Esophagus squamous epithelium (tissue), 4 donors: ENCODE measurements around the gene ELK1.

ENCODE experiments used
- POLR2A ChIP-seq, 4 donors: fragments of 450-650 bp; IDR thresholded peaks; one replicate each; pipeline ENCODE4 v1.6.1; 2017; ENCODE audit warnings: antibody characterized with exemption in 4 of 4, mild to moderate bottlenecking in 4 of 4, moderate library complexity in 3 of 4
- TF ChIP-seq, protein P1 (sequence below), 6 experiments: fragments of 450-650 bp in 4 of 6; fragments of 200-600 bp in 2 of 6; sonication (generic) in 2 of 6; IDR thresholded peaks; one replicate each; pipeline ENCODE4 v1.5.1; 2016 to 2019; ENCODE audit warnings: antibody characterized with exemption in 6 of 6, mild to moderate bottlenecking in 4 of 6, moderate library complexity in 4 of 6

DNA sequence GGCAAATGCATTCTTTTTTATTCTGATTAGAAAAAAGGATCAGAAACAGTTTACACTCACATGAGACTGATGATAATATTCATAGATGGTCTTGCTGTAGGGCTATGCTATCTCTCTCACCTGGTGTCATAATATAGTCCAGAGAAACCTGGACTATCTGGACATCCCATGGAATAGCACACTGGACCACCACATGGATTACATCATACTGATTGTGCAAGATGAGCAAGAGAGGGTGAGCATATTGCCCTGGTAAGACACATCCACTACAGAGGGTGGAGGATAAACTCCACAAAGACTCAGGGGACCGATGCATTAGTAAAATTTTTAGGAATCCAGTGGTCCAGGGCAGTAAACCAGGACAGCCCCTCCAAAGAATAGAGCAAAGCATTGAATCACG lies 38.9 kb downstream of the ELK1 start:
- TF ChIP-seq POLR2A (IDR thresholded peaks at IDR 0.05), result no peak
- TF ChIP-seq, protein P1, sequence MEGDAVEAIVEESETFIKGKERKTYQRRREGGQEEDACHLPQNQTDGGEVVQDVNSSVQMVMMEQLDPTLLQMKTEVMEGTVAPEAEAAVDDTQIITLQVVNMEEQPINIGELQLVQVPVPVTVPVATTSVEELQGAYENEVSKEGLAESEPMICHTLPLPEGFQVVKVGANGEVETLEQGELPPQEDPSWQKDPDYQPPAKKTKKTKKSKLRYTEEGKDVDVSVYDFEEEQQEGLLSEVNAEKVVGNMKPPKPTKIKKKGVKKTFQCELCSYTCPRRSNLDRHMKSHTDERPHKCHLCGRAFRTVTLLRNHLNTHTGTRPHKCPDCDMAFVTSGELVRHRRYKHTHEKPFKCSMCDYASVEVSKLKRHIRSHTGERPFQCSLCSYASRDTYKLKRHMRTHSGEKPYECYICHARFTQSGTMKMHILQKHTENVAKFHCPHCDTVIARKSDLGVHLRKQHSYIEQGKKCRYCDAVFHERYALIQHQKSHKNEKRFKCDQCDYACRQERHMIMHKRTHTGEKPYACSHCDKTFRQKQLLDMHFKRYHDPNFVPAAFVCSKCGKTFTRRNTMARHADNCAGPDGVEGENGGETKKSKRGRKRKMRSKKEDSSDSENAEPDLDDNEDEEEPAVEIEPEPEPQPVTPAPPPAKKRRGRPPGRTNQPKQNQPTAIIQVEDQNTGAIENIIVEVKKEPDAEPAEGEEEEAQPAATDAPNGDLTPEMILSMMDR (IDR thresholded peaks at IDR 0.05), result no peak
